HepG2 (cell line): ENCODE data around the gene RBP5. TPM values are rescaled to one million over a fixed set of nuclear protein-coding genes. Genes with fewer than 3 reads are reported as not detected.

Experiments used
- ATF7 ChIP-seq, 2 experiments: fragments of 450-650 bp in 1 of 2; sonication (generic) in 1 of 2; formaldehyde crosslinking in 1 of 2; IDR thresholded peaks; 2 replicates each; pipeline versions ENCODE4 v1.4.0 to v1.6.1; 2016 to 2020; ENCODE audit warnings: antibody characterized with exemption in 1 of 2, mild to moderate bottlenecking in 1 of 2, missing genetic modification reagents in 1 of 2
- MTA3 ChIP-seq: sonication (generic); formaldehyde crosslinking; IDR thresholded peaks from 2 replicates; pipeline ENCODE4 v1.4.0; 2020; ENCODE audit warnings: missing genetic modification reagents
- TBX2 ChIP-seq: sonication (generic); formaldehyde crosslinking; IDR thresholded peaks from 2 replicates; pipeline ENCODE4 v1.5.0; 2020; ENCODE audit warnings: missing genetic modification reagents, mild to moderate bottlenecking, borderline replicate concordance
- ZBTB21 ChIP-seq: sonication (generic); formaldehyde crosslinking; IDR thresholded peaks from 2 replicates; pipeline ENCODE4 v1.4.0; 2020; ENCODE audit warnings: missing genetic modification reagents
- ZNF251 ChIP-seq: sonication (generic); formaldehyde crosslinking; IDR thresholded peaks from 2 replicates; pipeline ENCODE4 v1.9.0; 2021; ENCODE audit warnings: mild to moderate bottlenecking, missing genetic modification reagents
- ZNF34 ChIP-seq: sonication (generic); formaldehyde crosslinking; IDR thresholded peaks from 2 replicates; pipeline ENCODE4 v1.4.0; 2020; ENCODE audit warnings: mild to moderate bottlenecking, missing genetic modification reagents, borderline replicate concordance
- ZNF891 ChIP-seq: sonication (generic); formaldehyde crosslinking; IDR thresholded peaks from 2 replicates; pipeline ENCODE4 v1.5.0; 2020; ENCODE audit warnings: mild to moderate bottlenecking, missing genetic modification reagents
- polyA plus RNA-seq, 8 experiments: library from polyadenylated mRNA; depleted of rRNA in 3 of 8; stranded (reverse) in 7 of 8; unstranded in 1 of 8; fragments of >200 nt; fragmentation: Illumina TruSeq in 4 of 8; extraction: Trizol in 4 of 8; gene quantifications; 2 replicates each; pipeline versions ENCODE4 v1.2.1 to v1.2.3, GENCODE V29; 2011 to 2016; ENCODE audit warnings: low read depth in 4 of 8, missing spikeins in 1 of 8, mixed read lengths in 1 of 8; ENCODE audit not compliant: insufficient read depth in 1 of 8
- total RNA-seq, 5 experiments: library from RNA; depleted of rRNA; stranded (reverse); fragments of >200 nt; fragmentation: Illumina TruSeq; extraction: Trizol; gene quantifications; 2 replicates each; pipeline ENCODE4 v1.2.3, GENCODE V29; 2016; ENCODE audit warnings: low read depth in 1 of 5
- TF ChIP-seq, protein P1 (sequence below): sonication (generic); formaldehyde crosslinking; IDR thresholded peaks from 2 replicates; pipeline ENCODE4 v1.4.0; 2020; ENCODE audit warnings: missing genetic modification reagents, mild to moderate bottlenecking, borderline replicate concordance
- TF ChIP-seq, protein P2 (sequence below): sonication (generic); formaldehyde crosslinking; IDR thresholded peaks from 2 replicates; pipeline ENCODE4 v1.4.0; 2020; ENCODE audit warnings: missing genetic modification reagents, borderline replicate concordance
- TF ChIP-seq, protein P3 (sequence below): IDR thresholded peaks from 2 replicates; pipeline ENCODE4 v1.6.1; 2012; ENCODE audit warnings: inconsistent platforms
- TF ChIP-seq, protein P4 (sequence below): IDR thresholded peaks from 2 replicates; pipeline ENCODE4 v1.6.1; 2012; ENCODE audit warnings: low read depth, low read length, improper control_type of control experiment
- TF ChIP-seq, protein P5 (sequence below): fragments of 450-650 bp; IDR thresholded peaks from 2 replicates; pipeline ENCODE4 v1.6.1; 2016

The RBP5 gene
- total and polyA plus RNA-seq, 2 of the 13 experiments (the other 11 are each of a cell fraction or from before 2014, with no cell fraction given) = 13.8 to 19.8 TPM

DNA sequence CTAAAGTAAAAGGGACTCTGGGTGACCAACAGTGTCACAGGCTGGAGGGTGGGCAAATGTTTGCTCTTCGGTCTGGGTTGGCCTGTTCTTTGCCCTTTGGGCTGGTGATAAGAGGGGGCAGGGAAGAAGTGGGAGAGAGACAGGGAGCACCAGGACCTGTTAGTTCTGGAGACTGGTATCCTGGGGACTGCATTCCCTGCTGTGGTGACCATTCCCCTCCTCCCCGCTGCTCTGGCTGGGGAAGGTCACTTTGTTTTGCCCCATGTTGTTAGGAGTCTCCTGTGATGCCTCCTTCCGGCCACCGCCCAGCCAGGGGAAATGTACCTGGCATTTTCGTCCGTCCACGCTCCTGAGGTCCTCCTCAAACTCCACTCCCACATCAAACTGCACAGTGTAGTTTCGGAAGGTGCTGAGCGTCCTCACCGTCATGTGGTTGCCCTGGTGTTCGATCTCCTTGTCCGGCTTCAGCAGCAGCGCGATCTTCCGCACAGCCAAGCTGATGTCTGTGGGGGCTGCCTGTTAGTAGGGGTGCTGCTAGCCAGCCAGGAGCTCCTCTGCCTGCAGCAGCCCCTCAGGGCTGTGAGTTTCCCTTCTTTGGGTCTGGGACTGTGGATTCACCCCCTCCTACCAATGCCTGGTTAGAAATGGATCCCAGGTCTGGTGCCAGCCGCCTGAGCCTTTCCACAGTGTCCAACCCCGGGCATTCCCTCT lies 618 bp downstream of the RBP5 start (continued):
- TF ChIP-seq, protein P1, sequence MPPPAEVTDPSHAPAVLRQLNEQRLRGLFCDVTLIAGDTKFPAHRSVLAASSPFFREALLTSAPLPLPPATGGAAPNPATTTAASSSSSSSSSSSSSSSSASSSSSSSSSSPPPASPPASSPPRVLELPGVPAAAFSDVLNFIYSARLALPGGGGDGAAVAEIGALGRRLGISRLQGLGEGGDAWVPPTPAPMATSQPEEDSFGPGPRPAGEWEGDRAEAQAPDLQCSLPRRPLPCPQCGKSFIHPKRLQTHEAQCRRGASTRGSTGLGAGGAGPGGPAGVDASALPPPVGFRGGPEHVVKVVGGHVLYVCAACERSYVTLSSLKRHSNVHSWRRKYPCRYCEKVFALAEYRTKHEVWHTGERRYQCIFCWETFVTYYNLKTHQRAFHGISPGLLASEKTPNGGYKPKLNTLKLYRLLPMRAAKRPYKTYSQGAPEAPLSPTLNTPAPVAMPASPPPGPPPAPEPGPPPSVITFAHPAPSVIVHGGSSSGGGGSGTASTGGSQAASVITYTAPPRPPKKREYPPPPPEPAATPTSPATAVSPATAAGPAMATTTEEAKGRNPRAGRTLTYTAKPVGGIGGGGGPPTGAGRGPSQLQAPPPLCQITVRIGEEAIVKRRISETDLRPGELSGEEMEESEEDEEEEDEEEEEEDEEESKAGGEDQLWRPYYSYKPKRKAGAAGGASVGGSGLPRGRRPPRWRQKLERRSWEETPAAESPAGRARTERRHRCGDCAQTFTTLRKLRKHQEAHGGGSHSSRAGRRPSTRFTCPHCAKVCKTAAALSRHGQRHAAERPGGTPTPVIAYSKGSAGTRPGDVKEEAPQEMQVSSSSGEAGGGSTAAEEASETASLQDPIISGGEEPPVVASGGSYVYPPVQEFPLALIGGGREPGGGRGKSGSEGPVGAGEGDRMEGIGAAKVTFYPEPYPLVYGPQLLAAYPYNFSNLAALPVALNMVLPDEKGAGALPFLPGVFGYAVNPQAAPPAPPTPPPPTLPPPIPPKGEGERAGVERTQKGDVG = no peak
- TF ChIP-seq ATF7 (IDR thresholded peaks at IDR 0.05) = no peak
- TF ChIP-seq ATF7 (CRISPR knock-in tag; IDR thresholded peaks at IDR 0.05) = no peak
- TF ChIP-seq ZNF34 (CRISPR knock-in tag) = no peak
- TF ChIP-seq, protein P2, sequence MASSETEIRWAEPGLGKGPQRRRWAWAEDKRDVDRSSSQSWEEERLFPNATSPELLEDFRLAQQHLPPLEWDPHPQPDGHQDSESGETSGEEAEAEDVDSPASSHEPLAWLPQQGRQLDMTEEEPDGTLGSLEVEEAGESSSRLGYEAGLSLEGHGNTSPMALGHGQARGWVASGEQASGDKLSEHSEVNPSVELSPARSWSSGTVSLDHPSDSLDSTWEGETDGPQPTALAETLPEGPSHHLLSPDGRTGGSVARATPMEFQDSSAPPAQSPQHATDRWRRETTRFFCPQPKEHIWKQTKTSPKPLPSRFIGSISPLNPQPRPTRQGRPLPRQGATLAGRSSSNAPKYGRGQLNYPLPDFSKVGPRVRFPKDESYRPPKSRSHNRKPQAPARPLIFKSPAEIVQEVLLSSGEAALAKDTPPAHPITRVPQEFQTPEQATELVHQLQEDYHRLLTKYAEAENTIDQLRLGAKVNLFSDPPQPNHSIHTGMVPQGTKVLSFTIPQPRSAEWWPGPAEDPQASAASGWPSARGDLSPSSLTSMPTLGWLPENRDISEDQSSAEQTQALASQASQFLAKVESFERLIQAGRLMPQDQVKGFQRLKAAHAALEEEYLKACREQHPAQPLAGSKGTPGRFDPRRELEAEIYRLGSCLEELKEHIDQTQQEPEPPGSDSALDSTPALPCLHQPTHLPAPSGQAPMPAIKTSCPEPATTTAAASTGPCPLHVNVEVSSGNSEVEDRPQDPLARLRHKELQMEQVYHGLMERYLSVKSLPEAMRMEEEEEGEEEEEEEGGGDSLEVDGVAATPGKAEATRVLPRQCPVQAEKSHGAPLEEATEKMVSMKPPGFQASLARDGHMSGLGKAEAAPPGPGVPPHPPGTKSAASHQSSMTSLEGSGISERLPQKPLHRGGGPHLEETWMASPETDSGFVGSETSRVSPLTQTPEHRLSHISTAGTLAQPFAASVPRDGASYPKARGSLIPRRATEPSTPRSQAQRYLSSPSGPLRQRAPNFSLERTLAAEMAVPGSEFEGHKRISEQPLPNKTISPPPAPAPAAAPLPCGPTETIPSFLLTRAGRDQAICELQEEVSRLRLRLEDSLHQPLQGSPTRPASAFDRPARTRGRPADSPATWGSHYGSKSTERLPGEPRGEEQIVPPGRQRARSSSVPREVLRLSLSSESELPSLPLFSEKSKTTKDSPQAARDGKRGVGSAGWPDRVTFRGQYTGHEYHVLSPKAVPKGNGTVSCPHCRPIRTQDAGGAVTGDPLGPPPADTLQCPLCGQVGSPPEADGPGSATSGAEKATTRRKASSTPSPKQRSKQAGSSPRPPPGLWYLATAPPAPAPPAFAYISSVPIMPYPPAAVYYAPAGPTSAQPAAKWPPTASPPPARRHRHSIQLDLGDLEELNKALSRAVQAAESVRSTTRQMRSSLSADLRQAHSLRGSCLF (CRISPR knock-in tag) = no peak
- TF ChIP-seq MTA3 (CRISPR knock-in tag) = no peak
- TF ChIP-seq, protein P3, sequence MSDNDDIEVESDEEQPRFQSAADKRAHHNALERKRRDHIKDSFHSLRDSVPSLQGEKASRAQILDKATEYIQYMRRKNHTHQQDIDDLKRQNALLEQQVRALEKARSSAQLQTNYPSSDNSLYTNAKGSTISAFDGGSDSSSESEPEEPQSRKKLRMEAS = peak; percentile 14; the same call in 1 of the 2 replicates
- TF ChIP-seq ZNF251 (CRISPR knock-in tag) = no peak
- peak; percentile 24; the same call in 1 of the 2 replicates for TF ChIP-seq ZNF891
- TF ChIP-seq, protein P4, sequence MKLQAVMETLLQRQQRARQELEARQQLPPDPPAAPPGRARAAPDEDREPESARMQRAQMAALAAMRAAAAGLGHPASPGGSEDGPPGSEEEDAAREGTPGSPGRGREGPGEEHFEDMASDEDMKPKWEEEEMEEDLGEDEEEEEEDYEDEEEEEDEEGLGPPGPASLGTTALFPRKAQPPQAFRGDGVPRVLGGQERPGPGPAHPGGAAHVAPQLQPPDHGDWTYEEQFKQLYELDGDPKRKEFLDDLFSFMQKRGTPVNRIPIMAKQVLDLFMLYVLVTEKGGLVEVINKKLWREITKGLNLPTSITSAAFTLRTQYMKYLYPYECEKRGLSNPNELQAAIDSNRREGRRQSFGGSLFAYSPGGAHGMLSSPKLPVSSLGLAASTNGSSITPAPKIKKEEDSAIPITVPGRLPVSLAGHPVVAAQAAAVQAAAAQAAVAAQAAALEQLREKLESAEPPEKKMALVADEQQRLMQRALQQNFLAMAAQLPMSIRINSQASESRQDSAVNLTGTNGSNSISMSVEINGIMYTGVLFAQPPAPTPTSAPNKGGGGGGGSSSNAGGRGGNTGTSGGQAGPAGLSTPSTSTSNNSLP = no peak
- no peak for TF ChIP-seq ZBTB21
- TF ChIP-seq, protein P5, sequence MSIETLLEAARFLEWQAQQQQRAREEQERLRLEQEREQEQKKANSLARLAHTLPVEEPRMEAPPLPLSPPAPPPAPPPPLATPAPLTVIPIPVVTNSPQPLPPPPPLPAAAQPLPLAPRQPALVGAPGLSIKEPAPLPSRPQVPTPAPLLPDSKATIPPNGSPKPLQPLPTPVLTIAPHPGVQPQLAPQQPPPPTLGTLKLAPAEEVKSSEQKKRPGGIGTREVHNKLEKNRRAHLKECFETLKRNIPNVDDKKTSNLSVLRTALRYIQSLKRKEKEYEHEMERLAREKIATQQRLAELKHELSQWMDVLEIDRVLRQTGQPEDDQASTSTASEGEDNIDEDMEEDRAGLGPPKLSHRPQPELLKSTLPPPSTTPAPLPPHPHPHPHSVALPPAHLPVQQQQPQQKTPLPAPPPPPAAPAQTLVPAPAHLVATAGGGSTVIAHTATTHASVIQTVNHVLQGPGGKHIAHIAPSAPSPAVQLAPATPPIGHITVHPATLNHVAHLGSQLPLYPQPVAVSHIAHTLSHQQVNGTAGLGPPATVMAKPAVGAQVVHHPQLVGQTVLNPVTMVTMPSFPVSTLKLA = no peak
- peak; percentile 5; the same call in 1 of the 2 replicates for TF ChIP-seq TBX2 (CRISPR knock-in tag)
